Measurements from ENCODE around the gene PAM.

PAM gene

GRCh38 chr5:102932781-102933180 lies 177.7 kb downstream of the PAM start:
- Histone ChIP-seq H3K27ac (no peak overlapping the region), H3K36me3 (ENCODE audit: insufficient read depth, low read length) (no peaks in the 10 kb centered on the region), H3K9me3 (ENCODE audit: low read depth, low read length) (no peaks in the 10 kb centered on the region), H3K9ac (ENCODE audit: insufficient read length) (no peak overlapping the region), H3K4me3 (no peak overlapping the region)
- no peak for DNase-seq (ENCODE audit: low read depth, low spot score)
- TF ChIP-seq POLR2AphosphoS5 (IDR thresholded peaks at IDR 0.05; ENCODE audit: borderline replicate concordance, low read depth, low read length) (no peak), FOXP2 (optimal IDR thresholded peaks at IDR 0.05; ENCODE audit: control extremely low read depth, extremely low read length, insufficient read depth) (no peak), EZH2 (IDR thresholded peaks at IDR 0.05) (no peak)

GRCh38 chr5:102933316-102933715 lies 178.2 kb downstream of the PAM start:
- H3K36me3 ChIP-seq (ENCODE audit: insufficient read depth, low read length) = no peaks in the 10 kb centered on the region
- DNase-seq (ENCODE audit: low read depth, low spot score) = no peak
- H3K27ac ChIP-seq = no peak overlapping the region
- H3K9me3 ChIP-seq (ENCODE audit: low read depth, low read length) = no peaks in the 10 kb centered on the region
- no peak overlapping the region for H3K4me3 ChIP-seq
- H3K9ac ChIP-seq (ENCODE audit: insufficient read length) = no peak overlapping the region
- no peak for TF ChIP-seq POLR2AphosphoS5 (IDR thresholded peaks at IDR 0.05; ENCODE audit: borderline replicate concordance, low read depth, low read length)
- no peak for TF ChIP-seq EZH2 (IDR thresholded peaks at IDR 0.05)
- TF ChIP-seq FOXP2 (optimal IDR thresholded peaks at IDR 0.05; ENCODE audit: control extremely low read depth, extremely low read length, insufficient read depth) = no peak

- H3K4me3 ChIP-seq = no peak overlapping the region
- TF ChIP-seq FOXP2 (optimal IDR thresholded peaks at IDR 0.05; ENCODE audit: control extremely low read depth, extremely low read length, insufficient read depth) = no peak
- TF ChIP-seq POLR2AphosphoS5 (IDR thresholded peaks at IDR 0.05; ENCODE audit: borderline replicate concordance, low read depth, low read length) = no peak
- no peak for TF ChIP-seq EZH2 (IDR thresholded peaks at IDR 0.05)
- H3K9me3 ChIP-seq (ENCODE audit: low read depth, low read length) = no peaks in the 10 kb centered on the region
- DNase-seq (ENCODE audit: low read depth, low spot score) = no peak
- no peak overlapping the region for H3K9ac ChIP-seq (ENCODE audit: insufficient read length)
- H3K36me3 ChIP-seq (ENCODE audit: insufficient read depth, low read length) = no peaks in the 10 kb centered on the region
- no peak overlapping the region for H3K27ac ChIP-seq
These were observed 178.8 kb downstream of the PAM start for GRCh38 chr5:102933721-102934459.

GRCh38 chr5:102937894-102938293 lies 182.8 kb downstream of the PAM start:
- H3K36me3 ChIP-seq (ENCODE audit: insufficient read depth, low read length) = no peaks in the 10 kb centered on the region
- H3K9ac ChIP-seq (ENCODE audit: insufficient read length) = no peak overlapping the region
- no peaks in the 10 kb centered on the region for H3K9me3 ChIP-seq (ENCODE audit: low read depth, low read length)
- TF ChIP-seq POLR2AphosphoS5 (IDR thresholded peaks at IDR 0.05; ENCODE audit: borderline replicate concordance, low read depth, low read length) = no peak
- H3K4me3 ChIP-seq = no peak overlapping the region
- no peak for DNase-seq (ENCODE audit: low read depth, low spot score)
- no peak overlapping the region for H3K27ac ChIP-seq

GRCh38 chr5:102941111-102941510 lies 186.0 kb downstream of the PAM start:
- Histone ChIP-seq H3K9ac (ENCODE audit: insufficient read length) (no peak overlapping the region), H3K4me3 (no peak overlapping the region), H3K36me3 (ENCODE audit: insufficient read depth, low read length) (no peaks in the 10 kb centered on the region), H3K9me3 (ENCODE audit: low read depth, low read length) (no peaks in the 10 kb centered on the region), H3K27ac (no peak overlapping the region)
- DNase-seq (ENCODE audit: low read depth, low spot score) = no peak
- TF ChIP-seq EZH2 (IDR thresholded peaks at IDR 0.05) = no peak
- TF ChIP-seq POLR2AphosphoS5 (IDR thresholded peaks at IDR 0.05; ENCODE audit: borderline replicate concordance, low read depth, low read length) = no peak
- no peak for TF ChIP-seq FOXP2 (optimal IDR thresholded peaks at IDR 0.05; ENCODE audit: control extremely low read depth, extremely low read length, insufficient read depth)

GRCh38 chr5:102946414-102946813 lies 191.3 kb downstream of the PAM start:
- H3K4me3 ChIP-seq = no peak overlapping the region
- no peak for TF ChIP-seq POLR2AphosphoS5 (IDR thresholded peaks at IDR 0.05; ENCODE audit: borderline replicate concordance, low read depth, low read length)
- TF ChIP-seq FOXP2 (optimal IDR thresholded peaks at IDR 0.05; ENCODE audit: control extremely low read depth, extremely low read length, insufficient read depth) = no peak
- no peak for TF ChIP-seq EZH2 (IDR thresholded peaks at IDR 0.05)
- H3K27ac ChIP-seq = no peak overlapping the region
- no peaks in the 10 kb centered on the region for H3K9me3 ChIP-seq (ENCODE audit: low read depth, low read length)
- DNase-seq (ENCODE audit: low read depth, low spot score) = no peak
- H3K9ac ChIP-seq (ENCODE audit: insufficient read length) = no peak overlapping the region
- H3K36me3 ChIP-seq (ENCODE audit: insufficient read depth, low read length) = no peaks in the 10 kb centered on the region

GRCh38 chr5:102946971-102947370 lies 191.9 kb downstream of the PAM start:
- no peak for DNase-seq (ENCODE audit: low read depth, low spot score)
- TF ChIP-seq EZH2 (IDR thresholded peaks at IDR 0.05) = no peak
- no peak for TF ChIP-seq POLR2AphosphoS5 (IDR thresholded peaks at IDR 0.05; ENCODE audit: borderline replicate concordance, low read depth, low read length)
- no peak for TF ChIP-seq FOXP2 (optimal IDR thresholded peaks at IDR 0.05; ENCODE audit: control extremely low read depth, extremely low read length, insufficient read depth)
- H3K36me3 ChIP-seq (ENCODE audit: insufficient read depth, low read length) = no peaks in the 10 kb centered on the region
- H3K4me3 ChIP-seq = no peak overlapping the region
- H3K27ac ChIP-seq = no peak overlapping the region
- H3K9me3 ChIP-seq (ENCODE audit: low read depth, low read length) = no peaks in the 10 kb centered on the region
- H3K9ac ChIP-seq (ENCODE audit: insufficient read length) = no peak overlapping the region

GRCh38 chr5:102955488-102955887 lies 200.4 kb downstream of the PAM start:
- no peak for TF ChIP-seq FOXP2 (optimal IDR thresholded peaks at IDR 0.05; ENCODE audit: control extremely low read depth, extremely low read length, insufficient read depth)
- no peak for TF ChIP-seq POLR2AphosphoS5 (IDR thresholded peaks at IDR 0.05; ENCODE audit: borderline replicate concordance, low read depth, low read length)
- TF ChIP-seq EZH2 (IDR thresholded peaks at IDR 0.05) = no peak
- Histone ChIP-seq H3K9ac (ENCODE audit: insufficient read length) (no peak overlapping the region), H3K9me3 (ENCODE audit: low read depth, low read length) (no peaks in the 10 kb centered on the region), H3K36me3 (ENCODE audit: insufficient read depth, low read length) (no peaks in the 10 kb centered on the region), H3K27ac (no peak overlapping the region; the same call in 1 of the 2 replicates), H3K4me3 (no peak overlapping the region)
- DNase-seq (ENCODE audit: low read depth, low spot score) = no peak

GRCh38 chr5:102956599-102956998 lies 201.5 kb downstream of the PAM start:
- Histone ChIP-seq H3K27ac (no peak overlapping the region), H3K36me3 (ENCODE audit: insufficient read depth, low read length) (no peaks in the 10 kb centered on the region), H3K9me3 (ENCODE audit: low read depth, low read length) (no peaks in the 10 kb centered on the region), H3K4me3 (no peak overlapping the region), H3K9ac (ENCODE audit: insufficient read length) (no peak overlapping the region)
- no peak for DNase-seq (ENCODE audit: low read depth, low spot score)
- TF ChIP-seq EZH2 (IDR thresholded peaks at IDR 0.05) (no peak), FOXP2 (optimal IDR thresholded peaks at IDR 0.05; ENCODE audit: control extremely low read depth, extremely low read length, insufficient read depth) (no peak), POLR2AphosphoS5 (IDR thresholded peaks at IDR 0.05; ENCODE audit: borderline replicate concordance, low read depth, low read length) (no peak)
